ENCODE measurements around the gene GINS1.

The GINS1 gene

GRCh38 chr20:25480797-25481196 lies 73.3 kb downstream of the GINS1 start:
- no peaks in the 10 kb centered on the region for H3K4me1 ChIP-seq
- no peaks in the 10 kb centered on the region for H3K9me3 ChIP-seq
- no peaks in the 10 kb centered on the region for H3K36me3 ChIP-seq
- H3K27me3 ChIP-seq: no peaks in the 10 kb centered on the region
- no peak for TF ChIP-seq CTCF (IDR thresholded peaks at IDR 0.05; ENCODE audit: low read depth, low read length)
- H3K4me3 ChIP-seq (ENCODE audit: low read depth, low read length): no peak overlapping the region
- no peak for DNase-seq

GRCh38 chr20:25481235-25481917 lies 73.9 kb downstream of the GINS1 start:
- DNase-seq: no peak
- H3K4me3 ChIP-seq (ENCODE audit: low read depth, low read length): no peak overlapping the region
- no peak for TF ChIP-seq CTCF (IDR thresholded peaks at IDR 0.05; ENCODE audit: low read depth, low read length)
- no peaks in the 10 kb centered on the region for H3K4me1 ChIP-seq
- H3K36me3 ChIP-seq: no peaks in the 10 kb centered on the region
- no peaks in the 10 kb centered on the region for H3K27me3 ChIP-seq
- H3K9me3 ChIP-seq: no peaks in the 10 kb centered on the region

- H3K27me3 ChIP-seq: no peaks in the 10 kb centered on the region
- no peaks in the 10 kb centered on the region for H3K36me3 ChIP-seq
- no peak overlapping the region for H3K4me3 ChIP-seq (ENCODE audit: low read depth, low read length)
- no peaks in the 10 kb centered on the region for H3K9me3 ChIP-seq
- TF ChIP-seq CTCF (IDR thresholded peaks at IDR 0.05; ENCODE audit: low read depth, low read length): no peak
- H3K4me1 ChIP-seq: no peaks in the 10 kb centered on the region
- no peak for DNase-seq
Observed at GRCh38 chr20:25481918-25482253, 74.4 kb downstream of the GINS1 start.

- H3K9me3 ChIP-seq: no peaks in the 10 kb centered on the region
- no peak for DNase-seq
- H3K27me3 ChIP-seq: no peaks in the 10 kb centered on the region
- no peaks in the 10 kb centered on the region for H3K4me1 ChIP-seq
- no peak for TF ChIP-seq CTCF (IDR thresholded peaks at IDR 0.05; ENCODE audit: low read depth, low read length)
- no peaks in the 10 kb centered on the region for H3K36me3 ChIP-seq
- H3K4me3 ChIP-seq (ENCODE audit: low read depth, low read length): no peak overlapping the region
Observed at GRCh38 chr20:25483431-25484132, 76.1 kb downstream of the GINS1 start.

- no peaks in the 10 kb centered on the region for H3K36me3 ChIP-seq
- no peaks in the 10 kb centered on the region for H3K9me3 ChIP-seq
- no peak for DNase-seq
- H3K4me1 ChIP-seq: no peaks in the 10 kb centered on the region
- no peaks in the 10 kb centered on the region for H3K27me3 ChIP-seq
- H3K4me3 ChIP-seq (ENCODE audit: low read depth, low read length): no peak overlapping the region
- no peak for TF ChIP-seq CTCF (IDR thresholded peaks at IDR 0.05; ENCODE audit: low read depth, low read length)
Observed at GRCh38 chr20:25484224-25484846, 76.9 kb downstream of the GINS1 start.

Measured in BE2C (cell line).